Esophagus squamous epithelium (tissue), 5 donors: ENCODE results near the gene MBD5. TPM values are rescaled to one million over a fixed set of nuclear protein-coding genes. Genes with fewer than 3 reads are reported as not detected.

ENCODE experiments used
- DNase-seq: peaks from one replicate; lab custom pipeline; 2025; lab: John Stamatoyannopoulos, UW
- H3K27ac ChIP-seq, 4 donors: fragments of 200-600 bp; sonication (generic); one replicate each; pipeline ENCODE4 v1.5.1; 2016 to 2019; ENCODE audit warnings: mild to moderate bottlenecking in 1 of 4
- H3K27me3 ChIP-seq, 4 donors: fragments of 200-600 bp; sonication (generic); 1 replicate in 3 of 4; 2 replicates in 1 of 4; pipeline versions ENCODE4 v1.5.1 to v1.6.0; 2017 to 2021; ENCODE audit warnings: antibody characterized with exemption in 1 of 4
- H3K36me3 ChIP-seq, 3 donors: fragments of 200-600 bp; sonication (generic); one replicate each; pipeline ENCODE4 v1.5.1; 2016 to 2019
- H3K4me1 ChIP-seq, 3 donors: fragments of 200-600 bp; sonication (generic); one replicate each; pipeline ENCODE4 v1.5.1; 2017 to 2019
- H3K4me3 ChIP-seq, 4 donors: fragments of 200-600 bp; sonication (generic); 1 replicate in 3 of 4; 2 replicates in 1 of 4; pipeline ENCODE4 v1.5.1; 2016 to 2019; ENCODE audit warnings: mild to moderate bottlenecking in 2 of 4, moderate library complexity in 1 of 4
- H3K9me3 ChIP-seq, 3 donors: fragments of 200-600 bp; sonication (generic); one replicate each; pipeline ENCODE4 v1.5.1; 2016 to 2019
- CTCF ChIP-seq, 6 experiments: fragments of 450-650 bp in 4 of 6; fragments of 200-600 bp in 2 of 6; sonication (generic) in 2 of 6; IDR thresholded peaks; one replicate each; pipeline ENCODE4 v1.5.1; 2016 to 2019; ENCODE audit warnings: antibody characterized with exemption in 6 of 6, mild to moderate bottlenecking in 4 of 6, moderate library complexity in 4 of 6
- POLR2A ChIP-seq, 4 donors: fragments of 450-650 bp; IDR thresholded peaks; one replicate each; pipeline ENCODE4 v1.6.1; 2017; ENCODE audit warnings: antibody characterized with exemption in 4 of 4, mild to moderate bottlenecking in 4 of 4, moderate library complexity in 3 of 4
- WGBS, 2 donors: methylation state at CpG; one replicate each; pipeline ENCODE4 v1.1.5; 2018; 5-methylcytosine and 5-hydroxymethylcytosine counted together
- intact Hi-C: fragments of 100-400 bp; cut with DNase I; formaldehyde crosslinking; loops from one replicate; pipeline ENCODE4 v1.15.0; 2022
- total RNA-seq, 4 donors: library from RNA; depleted of rRNA; stranded (reverse); fragments of >200 nt; gene quantifications; one replicate each; pipeline ENCODE4 v1.1.0, GENCODE V29; 2016
- donor health status: DM: yes; HTN: yes; CAD: no.

MBD5 gene
- total RNA-seq, 4 donors from 2014 or later, result 11.8 to 23.8 (median 14.0) TPM

GRCh38 chr2:148130581-148130980, 109.7 kb downstream of the MBD5 start:
- Histone ChIP-seq H3K27me3 (no peaks in the 10 kb centered on the region), H3K9me3 (no peaks in the 10 kb centered on the region), H3K36me3 (no peaks in the 10 kb centered on the region), H3K4me3 (no peak overlapping the region), H3K27ac (no peak overlapping the region), H3K4me1 (no peaks in the 10 kb centered on the region)
- intact Hi-C loops, result no loop called here
- 46 to 64% methylated on average over 3 of the region's 3 CpGs for WGBS, 2 donors
- TF ChIP-seq POLR2A (IDR thresholded peaks at IDR 0.05), result no peak
- TF ChIP-seq CTCF (IDR thresholded peaks at IDR 0.05), result no peak
- no peak for DNase-seq

GRCh38 chr2:148132412-148132811, 111.5 kb downstream of the MBD5 start:
- no peak for TF ChIP-seq POLR2A (IDR thresholded peaks at IDR 0.05)
- no peak for TF ChIP-seq CTCF (IDR thresholded peaks at IDR 0.05)
- H3K4me3 ChIP-seq, result no peak overlapping the region
- H3K36me3 ChIP-seq, result no peaks in the 10 kb centered on the region
- H3K9me3 ChIP-seq, result no peaks in the 10 kb centered on the region
- no peaks in the 10 kb centered on the region for H3K27me3 ChIP-seq
- no peak for DNase-seq
- H3K4me1 ChIP-seq, result no peaks in the 10 kb centered on the region
- H3K27ac ChIP-seq, result no peak overlapping the region
- intact Hi-C loops, result no loop called here
- WGBS, 2 donors, result 69 to 93% methylated on average over 1 of the region's 1 CpG

- Histone ChIP-seq H3K27me3 (no peaks in the 10 kb centered on the region), H3K9me3 (no peaks in the 10 kb centered on the region)
- WGBS, 2 donors, result 87 to 97% methylated on average over 3 of the region's 3 CpGs
Measured at GRCh38 chr2:148135705-148136104, 114.8 kb downstream of the MBD5 start.

GRCh38 chr2:148136441-148136840, 115.5 kb downstream of the MBD5 start:
- no peak overlapping the region for H3K4me3 ChIP-seq
- H3K27ac ChIP-seq, result no peak overlapping the region
- TF ChIP-seq CTCF (IDR thresholded peaks at IDR 0.05), result no peak
- no peak for TF ChIP-seq POLR2A (IDR thresholded peaks at IDR 0.05)
- intact Hi-C loops, result no loop called here
- H3K36me3 ChIP-seq, result no peaks in the 10 kb centered on the region
- H3K27me3 ChIP-seq, result no peaks in the 10 kb centered on the region
- DNase-seq, result no peak
- WGBS, 2 donors, result 81 to 94% methylated on average over 1 of the region's 1 CpG
- H3K9me3 ChIP-seq, result no peaks in the 10 kb centered on the region
- no peaks in the 10 kb centered on the region for H3K4me1 ChIP-seq

More at GRCh38 chr2:148135705-148136104, 114.8 kb downstream of the MBD5 start:
- H3K4me1 ChIP-seq, result no peaks in the 10 kb centered on the region
- no peak for DNase-seq
- intact Hi-C loops, result no loop called here
- H3K27ac ChIP-seq, result no peak overlapping the region
- H3K36me3 ChIP-seq, result no peaks in the 10 kb centered on the region
- TF ChIP-seq POLR2A (IDR thresholded peaks at IDR 0.05), result no peak
- TF ChIP-seq CTCF (IDR thresholded peaks at IDR 0.05), result no peak
- no peak overlapping the region for H3K4me3 ChIP-seq

- TF ChIP-seq CTCF (IDR thresholded peaks at IDR 0.05) (no peak), POLR2A (IDR thresholded peaks at IDR 0.05) (no peak)
- Histone ChIP-seq H3K27me3 (no peaks in the 10 kb centered on the region), H3K4me1 (no peaks in the 10 kb centered on the region), H3K9me3 (no peaks in the 10 kb centered on the region), H3K36me3 (no peaks in the 10 kb centered on the region), H3K27ac (no peak overlapping the region), H3K4me3 (no peak overlapping the region)
- intact Hi-C loops, result no loop called here
- DNase-seq, result no peak
- 82 to 88% methylated on average over 2 of the region's 2 CpGs for WGBS, 2 donors
Measured at GRCh38 chr2:148161909-148162435, 141.1 kb downstream of the MBD5 start.
